ACC112 (cell line): ENCODE data around the gene CYB5D1.

Experiments used
- H2AFZ ChIP-seq: fragments of 200-600 bp; sonication (generic); one replicate; pipeline ENCODE4 v1.6.0; 2017; ENCODE audit warnings: antibody characterized with exemption, low read length; ENCODE audit not compliant: unreplicated experiment
- H3K27ac ChIP-seq: fragments of 200-600 bp; sonication (generic); 2 replicates; pipeline ENCODE4 v1.5.1; 2014; ENCODE audit warnings: low read depth, mild to moderate bottlenecking, antibody characterized with exemption, low read length, moderate library complexity
- H3K27me3 ChIP-seq: fragments of 200-600 bp; sonication (generic); 2 replicates; pipeline ENCODE4 v1.6.1; 2014; ENCODE audit warnings: mild to moderate bottlenecking, antibody characterized with exemption, low read length, moderate library complexity, mixed read lengths; ENCODE audit not compliant: insufficient read depth
- H3K36me3 ChIP-seq: fragments of 200-600 bp; sonication (generic); 2 replicates; pipeline ENCODE4 v1.6.1; 2016; ENCODE audit warnings: mild to moderate bottlenecking, antibody characterized with exemption, low read length, moderate library complexity, mixed read lengths; ENCODE audit not compliant: insufficient read depth
- H3K4me1 ChIP-seq: fragments of 200-600 bp; sonication (generic); one replicate; pipeline ENCODE4 v1.6.1; 2016; ENCODE audit warnings: low read length, mixed read lengths; ENCODE audit not compliant: insufficient read depth, unreplicated experiment, control insufficient read depth
- H3K4me3 ChIP-seq: fragments of 200-600 bp; sonication (generic); 2 replicates; pipeline ENCODE4 v1.5.1; 2014; ENCODE audit warnings: mild to moderate bottlenecking, low read depth, low read length
- H3K79me2 ChIP-seq: fragments of 200-600 bp; sonication (generic); one replicate; pipeline ENCODE4 v1.6.0; 2016; ENCODE audit warnings: low read length; ENCODE audit not compliant: control insufficient read depth, unreplicated experiment, insufficient read depth

CYB5D1 gene

GRCh38 chr17:7840875-7841274 is 16.9 kb upstream of the CYB5D1 start:
- H3K36me3 ChIP-seq: no peaks in the 10 kb centered on the region; the same call in 1 of the 2 replicates
- no peaks in the 10 kb centered on the region for H3K27me3 ChIP-seq
- H2AFZ ChIP-seq: no peak overlapping the region
- H3K79me2 ChIP-seq: peaks cover 33% of the 10 kb centered on the region
- peaks cover 29% of the 10 kb centered on the region for H3K4me1 ChIP-seq
- H3K4me3 ChIP-seq: peak overlapping the region; percentile 84
- H3K27ac ChIP-seq: peak overlapping the region; percentile 99

GRCh38 chr17:7841396-7841914 is 16.3 kb upstream of the CYB5D1 start:
- Histone ChIP-seq H3K4me1 (peaks cover 29% of the 10 kb centered on the region), H3K27ac (peak overlapping the region; percentile 99), H3K79me2 (peaks cover 33% of the 10 kb centered on the region), H3K4me3 (peak overlapping the region; percentile 84), H3K36me3 (no peaks in the 10 kb centered on the region; the same call in 1 of the 2 replicates), H2AFZ (no peak overlapping the region), H3K27me3 (no peaks in the 10 kb centered on the region)

- peaks cover 32% of the 10 kb centered on the region for H3K79me2 ChIP-seq
- peak overlapping the region; percentile 31 for H2AFZ ChIP-seq
Measured at GRCh38 chr17:7841915-7842379, 15.9 kb upstream of the CYB5D1 start.

DNA sequence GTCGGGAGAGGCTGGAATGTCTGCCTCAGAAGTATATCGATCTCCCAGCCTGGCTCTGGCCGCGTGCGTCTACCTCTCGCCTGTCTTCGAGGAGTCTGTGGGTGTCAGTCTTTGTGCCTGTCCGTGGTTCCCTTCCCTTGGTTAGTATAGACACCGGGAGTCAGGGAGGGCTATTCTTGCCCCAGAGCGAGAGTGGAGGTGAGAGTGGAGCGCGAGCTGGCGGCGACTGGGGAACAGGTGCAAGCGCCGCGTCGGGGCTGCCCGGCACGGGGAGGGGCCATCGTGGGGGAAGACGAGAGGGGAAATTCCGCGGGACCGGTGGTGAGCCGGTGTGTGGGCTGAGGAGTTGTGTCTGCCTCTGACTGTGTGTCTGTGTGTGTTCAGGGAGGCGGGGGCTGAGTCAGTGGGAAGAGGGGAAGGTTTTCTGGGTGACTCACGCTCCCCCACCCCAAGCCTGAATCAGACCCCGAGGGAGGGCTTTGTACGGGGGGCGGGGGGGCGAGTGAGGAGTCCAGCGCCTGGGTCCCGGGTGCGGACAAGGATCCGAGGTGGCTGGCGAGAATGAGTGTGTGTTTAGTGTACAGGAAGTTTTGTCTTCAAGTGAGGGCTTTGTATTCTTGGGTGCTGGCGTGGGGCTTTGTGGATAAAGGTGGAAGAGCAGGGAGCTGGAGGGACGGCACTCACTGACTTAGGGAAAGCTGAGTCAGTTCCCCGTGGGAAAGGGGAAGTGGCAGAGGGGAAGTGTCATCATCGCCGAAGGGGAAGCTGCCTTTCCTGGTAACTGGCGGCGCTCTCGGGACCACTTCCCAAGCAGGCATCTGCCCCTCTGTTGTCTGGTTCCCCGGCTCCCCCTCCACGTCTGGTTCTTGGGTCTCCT is 15.2 kb upstream of the CYB5D1 start:
- peaks cover 26% of the 10 kb centered on the region for H3K79me2 ChIP-seq
- peaks cover 22% of the 10 kb centered on the region for H3K4me1 ChIP-seq
- no peaks in the 10 kb centered on the region for H3K27me3 ChIP-seq
- H3K4me3 ChIP-seq: peak overlapping the region; percentile 84
- peak overlapping the region; percentile 31 for H2AFZ ChIP-seq
- H3K36me3 ChIP-seq: no peaks in the 10 kb centered on the region; the same call in 1 of the 2 replicates
- H3K27ac ChIP-seq: peak overlapping the region; percentile 99

More at GRCh38 chr17:7841915-7842379, 15.9 kb upstream of the CYB5D1 start:
- Histone ChIP-seq H3K27me3 (no peaks in the 10 kb centered on the region), H3K4me1 (peaks cover 28% of the 10 kb centered on the region), H3K4me3 (peak overlapping the region; percentile 84), H3K36me3 (no peaks in the 10 kb centered on the region; the same call in 1 of the 2 replicates), H3K27ac (peak overlapping the region; percentile 99)

DNA sequence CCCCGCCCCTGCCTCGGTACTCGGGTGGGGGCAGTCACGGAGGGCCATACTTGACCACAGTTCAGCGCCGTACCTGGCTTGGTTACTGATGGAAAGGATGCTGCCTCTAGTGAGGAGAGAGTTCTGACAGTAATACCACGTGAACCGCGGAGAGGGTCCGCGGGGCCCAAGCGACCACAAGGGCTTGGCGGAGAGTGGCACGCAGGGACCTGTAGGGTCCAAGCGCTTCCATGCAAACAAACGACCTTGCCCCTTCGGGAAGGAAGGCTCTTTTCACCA is 14.6 kb upstream of the CYB5D1 start:
- Histone ChIP-seq H3K79me2 (peaks cover 25% of the 10 kb centered on the region), H3K36me3 (no peaks in the 10 kb centered on the region; the same call in 1 of the 2 replicates), H2AFZ (no peak overlapping the region), H3K4me1 (peaks cover 22% of the 10 kb centered on the region), H3K27ac (peak overlapping the region; percentile 99), H3K27me3 (no peaks in the 10 kb centered on the region), H3K4me3 (peak overlapping the region; percentile 84)

DNA sequence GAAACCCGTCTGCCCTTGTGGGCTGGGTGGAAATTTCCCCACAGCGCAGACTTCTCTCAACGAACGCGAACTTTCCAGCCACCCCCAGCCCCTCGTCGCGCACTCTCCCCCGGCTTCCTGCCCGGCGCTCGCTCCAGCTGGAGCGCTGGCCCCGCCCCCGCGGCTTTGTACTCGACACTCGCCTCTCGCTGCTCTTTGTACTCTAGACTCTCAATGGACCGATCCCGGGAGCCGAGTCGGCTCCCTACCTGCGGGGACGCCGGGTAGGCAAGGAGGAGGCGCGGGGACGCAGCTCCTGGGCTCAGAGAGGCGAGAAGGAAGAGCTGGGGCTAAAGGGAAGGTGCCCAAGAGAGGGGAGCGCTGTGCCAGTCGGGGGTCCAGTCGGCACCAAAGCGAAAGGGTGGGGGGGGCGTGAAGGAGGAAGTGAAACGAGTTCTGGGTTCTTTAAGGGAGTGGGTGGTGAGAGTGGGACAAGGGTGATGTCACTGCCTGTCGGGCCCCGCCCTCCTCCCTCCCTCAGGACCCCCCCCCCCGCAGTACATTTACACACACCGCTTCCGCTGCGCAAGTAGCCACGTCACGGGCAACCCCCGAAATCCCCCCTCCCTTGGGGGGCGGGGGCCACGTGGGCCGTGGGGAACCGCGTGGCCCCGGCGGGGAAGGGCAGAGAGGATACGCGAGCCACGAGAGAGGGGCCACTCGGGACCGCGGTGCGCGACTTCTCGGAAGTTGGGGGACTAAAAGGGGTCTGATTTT is 14.1 kb upstream of the CYB5D1 start:
- H3K36me3 ChIP-seq: no peaks in the 10 kb centered on the region; the same call in 1 of the 2 replicates
- peaks cover 25% of the 10 kb centered on the region for H3K79me2 ChIP-seq
- H2AFZ ChIP-seq: no peak overlapping the region
- peak overlapping the region; percentile 84 for H3K4me3 ChIP-seq
- peak overlapping the region; percentile 99 for H3K27ac ChIP-seq
- H3K4me1 ChIP-seq: peaks cover 19% of the 10 kb centered on the region
- no peaks in the 10 kb centered on the region for H3K27me3 ChIP-seq

DNA sequence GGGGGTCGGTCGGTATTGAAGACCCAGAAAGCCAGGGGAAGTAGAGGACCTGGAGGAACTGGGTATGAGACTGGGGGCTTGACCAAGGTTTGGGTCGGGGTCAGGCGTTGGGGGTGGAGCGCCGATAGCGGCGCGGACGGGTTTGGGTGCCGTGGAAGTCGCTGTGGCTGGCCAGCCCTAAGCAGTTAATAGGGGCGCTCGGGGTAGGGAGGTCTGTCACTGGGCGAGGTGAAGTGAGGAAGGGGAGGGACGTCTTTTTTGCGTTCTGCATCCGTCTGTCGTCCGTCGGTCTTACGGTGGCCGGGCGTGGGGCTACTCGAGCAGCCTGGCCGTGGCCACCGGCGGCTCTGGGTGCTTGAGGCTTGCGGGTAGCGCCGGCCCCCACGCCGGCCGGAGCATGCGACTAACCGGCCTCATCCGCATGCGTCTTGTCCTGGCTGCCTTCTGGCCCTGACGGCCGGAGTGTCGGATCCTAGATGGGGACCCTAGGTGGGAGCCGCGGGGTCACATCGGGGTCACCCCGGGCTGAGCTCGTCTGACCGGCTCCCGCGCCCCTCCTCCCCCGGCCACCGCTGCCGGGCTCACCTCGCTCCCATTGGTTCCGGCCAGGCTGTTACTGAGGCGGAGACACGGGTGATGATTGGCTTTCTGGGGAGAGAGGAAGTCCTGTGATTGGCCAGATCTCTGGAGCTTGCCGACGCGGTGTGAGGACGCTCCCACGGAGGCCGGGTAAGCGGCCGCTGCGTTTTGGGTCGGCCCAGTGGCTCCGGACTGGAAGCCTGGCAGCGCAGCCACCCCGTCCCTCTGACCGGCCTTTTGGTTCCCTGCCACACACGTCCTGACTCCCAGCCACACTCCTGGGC is 13.3 kb upstream of the CYB5D1 start:
- Histone ChIP-seq H3K79me2 (peaks cover 22% of the 10 kb centered on the region), H3K4me1 (peaks cover 13% of the 10 kb centered on the region), H2AFZ (no peak overlapping the region), H3K36me3 (no peaks in the 10 kb centered on the region; the same call in 1 of the 2 replicates), H3K4me3 (peak overlapping the region; percentile 84), H3K27ac (peak overlapping the region; percentile 99), H3K27me3 (no peaks in the 10 kb centered on the region)

DNA sequence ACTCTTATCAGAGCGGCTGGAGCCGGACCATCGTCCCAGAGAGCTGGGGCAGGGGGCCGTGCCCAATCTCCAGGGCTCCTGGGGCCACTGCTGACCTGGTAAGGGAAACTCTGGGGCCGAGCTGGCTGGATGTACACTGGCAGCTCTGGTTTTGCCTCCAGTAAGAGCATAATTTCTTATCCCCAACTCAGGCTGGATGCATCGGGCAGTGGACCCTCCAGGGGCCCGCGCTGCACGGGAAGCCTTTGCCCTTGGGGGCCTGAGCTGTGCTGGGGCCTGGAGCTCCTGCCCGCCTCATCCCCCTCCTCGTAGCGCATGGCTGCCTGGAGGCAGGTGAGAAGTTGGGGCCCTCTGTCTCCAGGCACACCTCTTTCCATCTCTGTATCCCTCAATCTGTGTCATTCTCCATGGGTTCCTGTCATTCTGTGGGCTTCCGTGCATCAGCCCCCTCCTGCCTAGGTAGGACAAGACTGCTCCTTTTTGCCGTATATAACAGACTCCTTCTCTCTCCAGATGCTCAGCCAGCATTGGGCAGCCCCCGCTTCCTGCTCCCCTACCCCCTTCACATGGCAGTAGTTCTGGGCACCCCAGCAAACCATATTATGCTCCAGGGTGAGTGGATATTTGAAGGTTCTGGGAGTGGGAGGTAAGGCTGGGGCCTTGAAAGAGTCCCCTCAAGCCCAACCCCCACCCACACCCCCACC is 12.3 kb upstream of the CYB5D1 start:
- Histone ChIP-seq H3K4me3 (peak overlapping the region; percentile 84), H3K27ac (peak overlapping the region; percentile 99), H3K4me1 (peaks cover 13% of the 10 kb centered on the region)

GRCh38 chr17:7846063-7846735 is 11.6 kb upstream of the CYB5D1 start:
- Histone ChIP-seq H3K36me3 (peaks cover 5% of the 10 kb centered on the region), H3K4me3 (no peak overlapping the region), H2AFZ (no peak overlapping the region), H3K27me3 (no peaks in the 10 kb centered on the region), H3K79me2 (peaks cover 16% of the 10 kb centered on the region), H3K4me1 (peaks cover 8% of the 10 kb centered on the region), H3K27ac (no peak overlapping the region)

More for the DNA sequence above, 12.3 kb upstream of the CYB5D1 start:
- Histone ChIP-seq H3K36me3 (peaks cover 5% of the 10 kb centered on the region), H3K27me3 (no peaks in the 10 kb centered on the region), H2AFZ (no peak overlapping the region), H3K79me2 (peaks cover 22% of the 10 kb centered on the region)
